Kasumi-1 (cell line): ENCODE results near the gene MMP14.
A peak's percentile ranks its signal among the peaks of the same experiment; 100 is the strongest.
"Not testable (repeated sequence)": the region's sequence is repeated elsewhere in the genome, so short reads cannot be mapped to it uniquely, and the experiment has no call there.

Experiments used
- DNase-seq, 2 experiments: peaks; one replicate each; lab custom pipeline; 2025; lab: John Stamatoyannopoulos, UW

The MMP14 gene

DNA sequence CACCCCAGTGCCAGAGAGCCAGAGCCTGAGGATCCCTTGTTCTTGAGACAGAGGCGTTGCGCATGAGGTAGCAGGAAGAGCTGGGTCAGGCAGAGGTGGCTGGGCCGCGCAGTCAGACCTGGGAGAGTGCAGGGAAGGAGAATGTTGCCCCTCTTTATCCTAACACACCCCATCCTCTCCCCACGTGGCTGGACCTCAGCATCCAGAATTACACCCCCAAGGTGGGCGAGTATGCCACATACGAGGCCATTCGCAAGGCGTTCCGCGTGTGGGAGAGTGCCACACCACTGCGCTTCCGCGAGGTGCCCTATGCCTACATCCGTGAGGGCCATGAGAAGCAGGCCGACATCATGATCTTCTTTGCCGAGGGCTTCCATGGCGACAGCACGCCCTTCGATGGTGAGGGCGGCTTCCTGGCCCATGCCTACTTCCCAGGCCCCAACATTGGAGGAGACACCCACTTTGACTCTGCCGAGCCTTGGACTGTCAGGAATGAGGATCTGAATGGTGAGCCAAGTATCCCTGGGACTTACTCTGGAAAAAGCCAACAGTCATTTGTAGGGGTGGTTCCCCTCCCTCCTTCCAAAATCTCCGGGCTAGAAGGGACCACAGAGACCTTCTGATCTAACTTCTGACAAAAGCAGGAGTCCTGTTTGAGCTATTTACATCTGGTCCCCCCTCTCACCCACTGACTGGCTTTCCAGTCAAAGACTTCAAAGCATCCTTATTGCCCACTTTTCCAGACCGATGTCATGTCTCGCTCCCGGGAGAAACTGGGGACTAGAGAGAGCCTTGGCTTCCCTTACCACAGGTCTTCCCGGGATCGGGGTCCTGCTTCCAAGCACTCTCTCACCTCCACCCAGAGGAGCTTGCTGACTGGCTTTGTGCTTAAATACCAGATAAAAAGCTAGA lies 6.1 kb downstream of the MMP14 start:
- DNase-seq, result no peak

DNA sequence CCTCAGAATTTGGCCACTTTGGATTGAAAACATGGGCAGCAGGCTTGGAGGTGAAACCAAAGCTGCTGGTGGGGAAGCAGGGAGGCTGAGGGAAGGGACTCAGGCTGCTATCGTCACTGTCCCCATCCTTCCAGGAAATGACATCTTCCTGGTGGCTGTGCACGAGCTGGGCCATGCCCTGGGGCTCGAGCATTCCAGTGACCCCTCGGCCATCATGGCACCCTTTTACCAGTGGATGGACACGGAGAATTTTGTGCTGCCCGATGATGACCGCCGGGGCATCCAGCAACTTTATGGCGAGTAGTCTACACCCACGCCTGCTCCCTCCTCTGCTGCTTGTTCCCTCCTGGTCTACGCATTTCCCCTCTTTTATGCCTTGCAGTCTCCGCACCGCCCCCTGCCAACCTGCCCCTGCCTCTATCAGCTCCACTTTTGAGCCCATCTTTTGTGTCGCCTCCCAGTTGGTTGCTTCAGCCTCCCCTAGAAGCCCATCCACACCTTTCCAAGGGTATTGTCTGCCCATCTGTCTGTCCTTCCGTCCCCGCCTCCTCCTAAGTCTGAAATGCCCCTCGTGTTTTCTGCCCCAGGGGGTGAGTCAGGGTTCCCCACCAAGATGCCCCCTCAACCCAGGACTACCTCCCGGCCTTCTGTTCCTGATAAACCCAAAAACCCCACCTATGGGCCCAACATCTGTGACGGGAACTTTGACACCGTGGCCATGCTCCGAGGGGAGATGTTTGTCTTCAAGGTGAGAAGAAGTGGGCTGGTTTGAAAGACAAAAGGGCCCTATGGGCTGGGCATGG lies 6.9 kb downstream of the MMP14 start:
- no peak for DNase-seq

GRCh38 chr14:22844221-22845102 lies 8.1 kb downstream of the MMP14 start:
- DNase-seq, result no peak

DNA sequence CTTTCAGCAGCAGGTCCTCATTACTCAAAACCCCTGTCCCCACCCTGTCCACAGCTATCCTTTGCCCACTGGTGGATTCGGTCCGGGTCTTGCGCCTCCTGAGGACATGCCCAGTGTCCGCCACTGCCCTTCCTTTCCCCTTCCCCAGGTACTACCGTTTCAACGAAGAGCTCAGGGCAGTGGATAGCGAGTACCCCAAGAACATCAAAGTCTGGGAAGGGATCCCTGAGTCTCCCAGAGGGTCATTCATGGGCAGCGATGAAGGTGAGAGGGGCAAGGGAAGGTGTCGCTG lies 8.7 kb downstream of the MMP14 start:
- DNase-seq, result no peak

DNA sequence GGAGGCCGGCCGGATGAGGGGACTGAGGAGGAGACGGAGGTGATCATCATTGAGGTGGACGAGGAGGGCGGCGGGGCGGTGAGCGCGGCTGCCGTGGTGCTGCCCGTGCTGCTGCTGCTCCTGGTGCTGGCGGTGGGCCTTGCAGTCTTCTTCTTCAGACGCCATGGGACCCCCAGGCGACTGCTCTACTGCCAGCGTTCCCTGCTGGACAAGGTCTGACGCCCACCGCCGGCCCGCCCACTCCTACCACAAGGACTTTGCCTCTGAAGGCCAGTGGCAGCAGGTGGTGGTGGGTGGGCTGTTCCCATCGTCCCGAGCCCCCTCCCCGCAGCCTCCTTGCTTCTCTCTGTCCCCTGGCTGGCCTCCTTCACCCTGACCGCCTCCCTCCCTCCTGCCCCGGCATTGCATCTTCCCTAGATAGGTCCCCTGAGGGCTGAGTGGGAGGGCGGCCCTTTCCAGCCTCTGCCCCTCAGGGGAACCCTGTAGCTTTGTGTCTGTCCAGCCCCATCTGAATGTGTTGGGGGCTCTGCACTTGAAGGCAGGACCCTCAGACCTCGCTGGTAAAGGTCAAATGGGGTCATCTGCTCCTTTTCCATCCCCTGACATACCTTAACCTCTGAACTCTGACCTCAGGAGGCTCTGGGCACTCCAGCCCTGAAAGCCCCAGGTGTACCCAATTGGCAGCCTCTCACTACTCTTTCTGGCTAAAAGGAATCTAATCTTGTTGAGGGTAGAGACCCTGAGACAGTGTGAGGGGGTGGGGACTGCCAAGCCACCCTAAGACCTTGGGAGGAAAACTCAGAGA lies 9.6 kb downstream of the MMP14 start:
- no peak for DNase-seq

DNA sequence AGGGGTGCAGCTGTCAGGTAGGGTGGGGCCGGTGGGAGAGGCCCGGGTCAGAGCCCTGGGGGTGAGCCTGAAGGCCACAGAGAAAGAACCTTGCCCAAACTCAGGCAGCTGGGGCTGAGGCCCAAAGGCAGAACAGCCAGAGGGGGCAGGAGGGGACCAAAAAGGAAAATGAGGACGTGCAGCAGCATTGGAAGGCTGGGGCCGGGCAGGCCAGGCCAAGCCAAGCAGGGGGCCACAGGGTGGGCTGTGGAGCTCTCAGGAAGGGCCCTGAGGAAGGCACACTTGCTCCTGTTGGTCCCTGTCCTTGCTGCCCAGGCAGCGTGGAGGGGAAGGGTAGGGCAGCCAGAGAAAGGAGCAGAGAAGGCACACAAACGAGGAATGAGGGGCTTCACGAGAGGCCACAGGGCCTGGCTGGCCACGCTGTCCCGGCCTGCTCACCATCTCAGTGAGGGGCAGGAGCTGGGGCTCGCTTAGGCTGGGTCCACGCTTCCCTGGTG lies 10.5 kb downstream of the MMP14 start:
- DNase-seq, result no peak

- no peak for DNase-seq
Observed at GRCh38 chr14:22847661-22848341, 11.4 kb downstream of the MMP14 start.

GRCh38 chr14:22848351-22849164 lies 12.2 kb downstream of the MMP14 start:
- DNase-seq, result no peak

- DNase-seq, result no peak
Observed at GRCh38 chr14:22849212-22849819, 12.9 kb downstream of the MMP14 start.

DNA sequence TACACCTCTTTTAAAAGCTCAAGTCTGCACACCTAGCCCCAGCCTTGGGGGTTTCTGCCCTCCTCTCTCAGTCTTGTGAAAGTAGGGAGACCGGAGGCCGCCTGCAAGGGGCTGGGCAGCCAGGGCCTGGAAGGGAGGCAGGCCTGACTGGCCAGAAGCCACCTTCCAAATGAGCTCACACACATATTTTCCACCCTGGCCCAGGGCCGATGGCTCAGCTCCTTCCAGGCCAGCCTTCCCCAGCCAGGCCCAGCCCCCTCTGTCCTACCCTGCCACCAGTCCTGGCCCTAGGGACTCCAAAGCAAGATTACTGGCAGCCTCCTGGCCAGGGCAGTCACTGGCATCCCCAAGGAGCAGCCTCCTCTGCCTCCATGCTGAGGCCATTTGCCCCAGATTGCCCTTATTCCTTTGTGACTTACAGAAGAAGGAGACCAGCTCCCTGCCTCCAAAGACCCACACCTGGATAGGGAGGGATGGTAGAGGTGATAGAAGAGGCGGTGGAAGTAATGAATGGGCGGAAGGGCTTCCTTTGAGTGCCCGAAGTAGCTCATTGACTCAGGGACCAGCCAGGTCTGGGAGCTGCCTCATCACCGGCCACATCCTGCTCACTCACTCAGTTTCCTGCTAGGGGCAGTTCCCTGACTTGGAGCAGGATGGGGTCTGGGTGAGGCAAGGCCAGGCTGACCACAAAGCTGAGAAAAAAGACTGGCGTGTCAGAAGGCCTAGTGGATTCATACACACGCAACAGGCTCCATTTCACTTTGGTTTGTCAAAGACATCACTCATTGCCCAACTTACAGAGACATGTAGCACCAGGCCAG lies 14.8 kb downstream of the MMP14 start:
- peak; percentile 22 to 28 for DNase-seq

GRCh38 chr14:22852178-22852577 lies 15.8 kb downstream of the MMP14 start:
- DNase-seq, result not testable (repeated sequence)

DNA sequence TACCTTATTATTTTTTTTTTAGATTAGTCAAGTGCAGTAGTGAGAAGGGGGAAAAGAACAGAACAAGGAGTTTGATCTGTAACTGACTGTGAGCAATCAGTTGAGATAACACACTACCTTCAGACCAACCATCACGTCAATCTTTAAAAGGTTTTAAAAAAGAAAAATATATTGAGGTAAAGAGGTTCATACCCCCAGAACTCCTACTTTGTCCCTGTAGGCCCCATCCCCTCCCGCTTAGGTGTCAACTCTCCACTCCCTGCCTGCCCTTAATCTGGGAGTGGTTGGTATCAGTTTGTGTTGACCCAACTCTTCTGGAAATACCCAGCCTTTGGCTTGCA lies 16.2 kb downstream of the MMP14 start:
- DNase-seq, result no peak

DNA sequence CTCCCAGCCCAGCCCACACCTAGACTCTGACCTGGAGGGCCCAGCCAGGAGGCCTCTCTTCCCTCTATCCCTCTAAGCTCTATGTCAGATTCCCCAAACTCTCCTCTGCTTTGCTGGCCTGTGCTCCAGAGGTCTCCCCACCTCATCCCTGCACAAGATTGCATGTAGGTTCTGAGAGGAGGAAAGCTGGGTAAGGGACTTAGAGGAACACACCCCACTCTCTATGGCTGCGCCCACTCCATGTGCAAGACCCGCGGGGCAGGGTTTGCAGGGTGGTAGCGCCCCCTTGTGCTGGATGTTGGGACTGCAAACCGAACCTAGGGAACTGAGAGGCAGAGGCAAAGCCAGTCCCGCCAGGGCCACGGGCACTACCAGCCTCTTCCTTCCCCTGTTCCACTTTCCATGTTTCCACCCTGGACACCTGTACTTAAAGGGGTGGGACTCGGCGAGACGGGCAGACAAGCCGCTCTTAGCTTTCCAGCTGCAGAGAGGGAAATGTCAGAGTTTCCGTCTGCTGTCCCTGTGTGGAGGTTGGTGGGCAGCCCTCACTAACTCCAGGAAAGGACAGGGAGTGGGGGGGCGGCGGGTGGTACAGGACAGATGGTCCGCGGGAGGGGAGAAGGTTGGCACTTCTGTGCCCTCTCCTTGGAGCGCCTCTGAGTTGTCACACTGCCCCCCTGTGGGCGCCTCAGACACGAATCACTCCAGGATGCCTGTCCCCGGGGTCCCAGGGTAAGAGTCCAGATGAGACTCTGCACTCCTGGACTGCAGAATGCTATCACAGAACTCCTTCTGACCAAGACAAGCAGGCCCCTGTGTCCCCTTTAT lies 16.8 kb downstream of the MMP14 start:
- DNase-seq, result peak; percentile 80 to 83

- DNase-seq, result not testable (repeated sequence)
Observed at GRCh38 chr14:22854296-22854695, 17.9 kb downstream of the MMP14 start.

GRCh38 chr14:22854963-22855724 lies 18.8 kb downstream of the MMP14 start:
- no peak for DNase-seq

- no peak for DNase-seq
Observed at GRCh38 chr14:22856428-22856827, 20.0 kb downstream of the MMP14 start.

- DNase-seq, result not testable (repeated sequence)
Observed at GRCh38 chr14:22860377-22860776, 24.0 kb downstream of the MMP14 start.
